Common myeloid progenitor, CD34-positive (primary cell): ENCODE data around the gene TANC2.

Experiments used
- CTCF ChIA-PET: fragments of 350-600 bp; sonication (Branson Sonifier 250); formaldehyde crosslinking; loops from one replicate; lab custom pipeline; 2021; ENCODE audit warnings: antibody characterized with exemption; lab: Charles Lee
- POLR2A ChIA-PET: fragments of 350-600 bp; sonication (Branson Sonifier 250); formaldehyde crosslinking; loops from one replicate; lab custom pipeline; 2021; ENCODE audit warnings: antibody characterized with exemption; lab: Charles Lee
- DNase-seq, 3 donors: peaks; one replicate each; pipeline versions ENCODE4 v3.0.0 to v3.0.0-alpha.2; 2013
- H3K27ac ChIP-seq, 2 experiments: 1 replicate in 1 of 2; 2 replicates in 1 of 2; pipeline ENCODE4 v1.7.0; 2013; ENCODE audit warnings: inconsistent platforms in 2 of 2, low read length in 2 of 2, mild to moderate bottlenecking in 2 of 2, low read depth in 1 of 2, moderate library complexity in 1 of 2; ENCODE audit not compliant: severe bottlenecking in 2 of 2, insufficient read depth in 1 of 2, poor library complexity in 1 of 2
- H3K27me3 ChIP-seq, 5 experiments: replicated peaks in 2 of 5; 1 replicate in 3 of 5; 2 replicates in 2 of 5; pipeline versions ENCODE4 v1.6.1 to v1.7.0; 2013; ENCODE audit warnings: low read length in 4 of 5, mild to moderate bottlenecking in 2 of 5, moderate library complexity in 2 of 5, inconsistent platforms in 1 of 5; ENCODE audit not compliant: insufficient read depth in 5 of 5, control insufficient read depth in 4 of 5
- H3K36me3 ChIP-seq, 4 experiments: 1 replicate in 2 of 4; 2 replicates in 2 of 4; pipeline versions ENCODE4 v1.6.1 to v1.7.0; 2013; ENCODE audit warnings: low read length in 3 of 4, control low read depth in 1 of 4, mild to moderate bottlenecking in 1 of 4; ENCODE audit not compliant: control insufficient read depth in 4 of 4, insufficient read depth in 4 of 4
- H3K4me1 ChIP-seq, 4 experiments: 1 replicate in 3 of 4; 2 replicates in 1 of 4; pipeline versions ENCODE4 v1.6.1 to v1.7.1; 2013; ENCODE audit warnings: low read length in 3 of 4, mild to moderate bottlenecking in 3 of 4, control low read depth in 1 of 4, inconsistent platforms in 1 of 4, moderate library complexity in 1 of 4; ENCODE audit not compliant: control insufficient read depth in 4 of 4, insufficient read depth in 4 of 4; ENCODE audit errors: control extremely low read depth in 1 of 4
- H3K4me3 ChIP-seq, 7 experiments: 1 replicate in 4 of 7; 2 replicates in 3 of 7; pipeline versions ENCODE4 v1.5.1 to v1.7.0; 2013; ENCODE audit warnings: mild to moderate bottlenecking in 7 of 7, low read length in 6 of 7, moderate library complexity in 6 of 7, inconsistent platforms in 2 of 7, low read depth in 2 of 7, control low read depth in 1 of 7; ENCODE audit not compliant: insufficient read depth in 4 of 7, control insufficient read depth in 1 of 7; ENCODE audit errors: extremely low read depth in 1 of 7
- H3K9me3 ChIP-seq, 5 experiments: 1 replicate in 4 of 5; 2 replicates in 1 of 5; pipeline versions ENCODE4 v1.6.1 to v1.7.1; 2013; ENCODE audit warnings: low read length in 4 of 5, mild to moderate bottlenecking in 2 of 5, inconsistent platforms in 1 of 5, low read depth in 1 of 5, moderate library complexity in 1 of 5; ENCODE audit not compliant: control insufficient read depth in 4 of 5, insufficient read depth in 2 of 5; ENCODE audit errors: control extremely low read depth in 1 of 5
- WGBS: methylation state at CpG from one replicate; pipeline ENCODE4 v1.1.5; 2013; ENCODE audit not compliant: insufficient coverage; 5-methylcytosine and 5-hydroxymethylcytosine counted together

TANC2 gene

GRCh38 chr17:62998665-62999393 is 32.8 kb downstream of the TANC2 start:
- no peak for DNase-seq
- Histone ChIP-seq H3K9me3 (no peaks in the 10 kb centered on the region), H3K27ac (no peak overlapping the region), H3K4me3 (no peak overlapping the region), H3K36me3 (no peaks in the 10 kb centered on the region), H3K27me3 (no peaks in the 10 kb centered on the region), H3K4me1 (peaks cover 7 to 21% (median 13%) of the 10 kb centered on the region in 4 experiments)
- CTCF ChIA-PET: interaction anchor here (0.6 to 1.9 kb wide), 3 partner anchors 9 to 77 kb away, joined by 3 to 6 read pairs (median 3); partner anchors contain the start of gene TANC2
- no CpG with 5 or more reads among the region's 1 CpG for WGBS
- POLR2A ChIA-PET: no interaction called here

DNA sequence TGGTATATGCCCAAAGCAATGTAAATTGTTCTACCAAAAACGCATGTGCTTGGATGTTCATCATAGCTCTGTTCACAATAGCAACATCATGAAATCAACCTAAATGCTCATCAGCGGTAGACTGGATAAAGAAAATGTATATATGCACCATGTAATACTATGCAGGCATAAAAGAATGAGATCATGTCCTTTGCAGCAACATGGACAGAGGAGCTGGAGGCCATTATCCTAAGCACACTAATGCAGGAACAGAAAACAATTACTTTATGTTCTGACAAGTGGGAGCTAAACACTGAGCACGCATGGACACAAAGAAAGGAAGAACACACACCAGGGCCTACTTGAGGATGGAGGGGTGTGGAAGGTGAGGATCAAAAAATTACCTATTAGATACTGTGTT is 33.7 kb downstream of the TANC2 start:
- POLR2A ChIA-PET: no interaction called here
- H3K27ac ChIP-seq: no peak overlapping the region
- no peak for DNase-seq
- H3K4me1 ChIP-seq: peaks cover 7 to 18% (median 13%) of the 10 kb centered on the region in 4 experiments
- H3K4me3 ChIP-seq: no peak overlapping the region
- H3K9me3 ChIP-seq: no peaks in the 10 kb centered on the region
- CTCF ChIA-PET: interaction anchor here (1.3 kb wide), 1 partner anchor 236 kb away, joined by 3 read pairs; no protein-coding TSS in a partner anchor
- H3K27me3 ChIP-seq: no peaks in the 10 kb centered on the region
- H3K36me3 ChIP-seq: no peaks in the 10 kb centered on the region
- 100% methylated on average over 1 of the region's 3 CpGs for WGBS

GRCh38 chr17:63001689-63002394 is 35.8 kb downstream of the TANC2 start:
- ChIA-PET CTCF (no interaction called here), POLR2A (no interaction called here)
- WGBS: 87% methylated on average over 3 of the region's 5 CpGs
- DNase-seq: peak in 2 of 3 donors; percentile 22 to 40
- no peak overlapping the region for H3K27ac ChIP-seq
- H3K27me3 ChIP-seq: no peaks in the 10 kb centered on the region
- H3K4me1 ChIP-seq: peaks cover 0 to 4% (median 0%) of the 10 kb centered on the region in 4 experiments
- H3K9me3 ChIP-seq: no peaks in the 10 kb centered on the region
- no peak overlapping the region for H3K4me3 ChIP-seq
- H3K36me3 ChIP-seq: no peaks in the 10 kb centered on the region

DNA sequence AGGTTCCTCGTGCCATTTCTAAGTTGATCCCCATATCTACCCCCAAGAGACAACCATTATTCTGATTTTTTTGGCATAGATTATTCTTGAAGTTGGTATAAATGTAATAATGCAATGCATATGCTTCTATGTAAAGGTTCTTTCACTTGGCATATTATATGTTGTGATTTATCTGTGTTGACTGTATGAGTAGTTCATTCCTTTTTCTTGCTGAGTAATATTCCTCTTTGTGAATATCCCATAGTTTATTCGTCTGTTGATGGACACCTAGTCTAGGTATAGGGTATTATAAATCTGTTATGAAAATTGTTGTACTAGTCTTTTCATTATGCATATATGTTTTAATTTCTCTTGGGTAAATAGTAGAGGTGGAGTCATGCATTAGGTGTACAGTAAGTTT is 36.6 kb downstream of the TANC2 start:
- Histone ChIP-seq H3K27me3 (no peaks in the 10 kb centered on the region), H3K36me3 (no peaks in the 10 kb centered on the region), H3K9me3 (no peaks in the 10 kb centered on the region), H3K4me1 (peaks cover 0 to 4% (median 0%) of the 10 kb centered on the region in 4 experiments), H3K4me3 (no peak overlapping the region), H3K27ac (no peak overlapping the region)
- no CpG with 5 or more reads among the region's 2 CpGs for WGBS
- ChIA-PET POLR2A (no interaction called here), CTCF (no interaction called here)
- DNase-seq: no peak

DNA sequence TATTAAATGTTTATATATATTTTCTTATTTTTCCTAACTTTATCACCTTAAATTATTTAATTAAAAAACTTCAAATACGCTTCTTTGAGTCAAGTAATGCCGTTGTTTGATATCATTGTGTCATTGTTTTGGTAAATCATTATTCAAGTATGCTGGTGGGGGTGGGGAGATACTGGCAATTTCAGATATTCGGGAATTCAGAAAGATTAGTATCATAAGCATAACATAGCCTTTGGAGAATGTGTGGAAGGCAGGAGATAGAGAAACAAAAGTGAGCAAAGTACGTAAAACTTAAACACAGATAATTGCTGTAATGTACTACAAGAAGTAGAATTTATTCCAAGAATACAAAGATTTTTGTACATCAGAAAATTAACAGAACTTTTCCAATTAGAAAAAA is 49.8 kb downstream of the TANC2 start:
- no peaks in the 10 kb centered on the region for H3K27me3 ChIP-seq
- no CpG with 5 or more reads among the region's 4 CpGs for WGBS
- no peak overlapping the region for H3K27ac ChIP-seq
- ChIA-PET CTCF (no interaction called here), POLR2A (no interaction called here)
- peaks cover 0 to 3% (median 3%) of the 10 kb centered on the region in 5 experiments for H3K9me3 ChIP-seq
- H3K36me3 ChIP-seq: peaks cover 0 to 3% (median 0%) of the 10 kb centered on the region in 4 experiments
- no peaks in the 10 kb centered on the region for H3K4me1 ChIP-seq
- H3K4me3 ChIP-seq: no peak overlapping the region
- no peak for DNase-seq
